Thyroid gland (tissue), 4 donors: Measurements from ENCODE around the gene LDLRAD4.

Experiments
- POLR2A ChIP-seq, 2 donors: fragments of 450-650 bp; IDR thresholded peaks; one replicate each; pipeline ENCODE4 v1.6.1; 2017; ENCODE audit warnings: antibody characterized with exemption in 2 of 2, mild to moderate bottlenecking in 2 of 2, moderate library complexity in 1 of 2
- TF ChIP-seq, protein P1 (sequence below), 6 experiments: fragments of 200-600 bp in 3 of 6; fragments of 450-650 bp in 3 of 6; sonication (generic) in 3 of 6; IDR thresholded peaks; one replicate each; pipeline ENCODE4 v1.5.1; 2016 to 2019; ENCODE audit warnings: antibody characterized with exemption in 6 of 6, mild to moderate bottlenecking in 2 of 6, inconsistent platforms in 1 of 6, moderate library complexity in 1 of 6

- TF ChIP-seq, protein P1, sequence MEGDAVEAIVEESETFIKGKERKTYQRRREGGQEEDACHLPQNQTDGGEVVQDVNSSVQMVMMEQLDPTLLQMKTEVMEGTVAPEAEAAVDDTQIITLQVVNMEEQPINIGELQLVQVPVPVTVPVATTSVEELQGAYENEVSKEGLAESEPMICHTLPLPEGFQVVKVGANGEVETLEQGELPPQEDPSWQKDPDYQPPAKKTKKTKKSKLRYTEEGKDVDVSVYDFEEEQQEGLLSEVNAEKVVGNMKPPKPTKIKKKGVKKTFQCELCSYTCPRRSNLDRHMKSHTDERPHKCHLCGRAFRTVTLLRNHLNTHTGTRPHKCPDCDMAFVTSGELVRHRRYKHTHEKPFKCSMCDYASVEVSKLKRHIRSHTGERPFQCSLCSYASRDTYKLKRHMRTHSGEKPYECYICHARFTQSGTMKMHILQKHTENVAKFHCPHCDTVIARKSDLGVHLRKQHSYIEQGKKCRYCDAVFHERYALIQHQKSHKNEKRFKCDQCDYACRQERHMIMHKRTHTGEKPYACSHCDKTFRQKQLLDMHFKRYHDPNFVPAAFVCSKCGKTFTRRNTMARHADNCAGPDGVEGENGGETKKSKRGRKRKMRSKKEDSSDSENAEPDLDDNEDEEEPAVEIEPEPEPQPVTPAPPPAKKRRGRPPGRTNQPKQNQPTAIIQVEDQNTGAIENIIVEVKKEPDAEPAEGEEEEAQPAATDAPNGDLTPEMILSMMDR (IDR thresholded peaks at IDR 0.05), result no peak
- no peak for TF ChIP-seq POLR2A (IDR thresholded peaks at IDR 0.05)
These were observed 228.3 kb downstream of the LDLRAD4 start for GRCh38 chr18:13446610-13447461.
